HepG2 (cell line): ENCODE measurements around the gene OR11H6.

ENCODE experiments used
- ATF7 ChIP-seq, 2 experiments: fragments of 450-650 bp in 1 of 2; sonication (generic) in 1 of 2; formaldehyde crosslinking in 1 of 2; IDR thresholded peaks; 2 replicates each; pipeline versions ENCODE4 v1.4.0 to v1.6.1; 2016 to 2020; ENCODE audit warnings: antibody characterized with exemption in 1 of 2, mild to moderate bottlenecking in 1 of 2, missing genetic modification reagents in 1 of 2
- CAMTA2 ChIP-seq: sonication (generic); formaldehyde crosslinking; IDR thresholded peaks from 2 replicates; pipeline ENCODE4 v1.4.0; 2020; ENCODE audit warnings: mild to moderate bottlenecking, missing genetic modification reagents, borderline replicate concordance
- NCOA1 ChIP-seq: sonication (generic); formaldehyde crosslinking; IDR thresholded peaks from 2 replicates; pipeline ENCODE4 v1.9.0; 2021; ENCODE audit warnings: missing genetic modification reagents
- PHF21A ChIP-seq: sonication (generic); formaldehyde crosslinking; IDR thresholded peaks from 2 replicates; pipeline ENCODE4 v1.5.0; 2020; ENCODE audit warnings: mild to moderate bottlenecking, missing genetic modification reagents
- POLR2A ChIP-seq, 2 experiments: IDR thresholded peaks; 2 replicates each; pipeline ENCODE4 v1.6.1; 2011; ENCODE audit warnings: low read depth in 2 of 2, low read length in 2 of 2, mild to moderate bottlenecking in 1 of 2, moderate library complexity in 1 of 2; ENCODE audit not compliant: insufficient read depth in 1 of 2
- RAD21 ChIP-seq: fragments of 450-650 bp; formaldehyde crosslinking; IDR thresholded peaks from 2 replicates; pipeline ENCODE4 v1.5.0; 2020; ENCODE audit warnings: mild to moderate bottlenecking
- SP5 ChIP-seq: IDR thresholded peaks from 2 replicates; pipeline ENCODE4 v1.6.1; 2016; ENCODE audit warnings: low read depth, borderline replicate concordance
- ZMYM3 ChIP-seq: sonication (generic); formaldehyde crosslinking; IDR thresholded peaks from 2 replicates; pipeline ENCODE4 v1.5.1; 2020; ENCODE audit warnings: mild to moderate bottlenecking, missing genetic modification reagents
- ZNF850 ChIP-seq: sonication (generic); formaldehyde crosslinking; conservative IDR thresholded peaks from 2 replicates; pipeline ENCODE4 v1.9.0; 2021; ENCODE audit warnings: mild to moderate bottlenecking, missing genetic modification reagents
- TF ChIP-seq, protein P1 (sequence below): IDR thresholded peaks from 2 replicates; pipeline ENCODE4 v1.6.1; 2016; ENCODE audit warnings: missing compliant biosample characterization, missing genetic modification reagents, borderline replicate concordance
- TF ChIP-seq, protein P2 (sequence below): sonication (generic); formaldehyde crosslinking; IDR thresholded peaks from 2 replicates; pipeline ENCODE4 v1.8.1; 2022; ENCODE audit warnings: low read depth, mild to moderate bottlenecking, missing genetic modification reagents
- TF ChIP-seq, protein P3 (sequence below): sonication (generic); formaldehyde crosslinking; IDR thresholded peaks from 2 replicates; pipeline ENCODE4 v1.4.0; 2020; ENCODE audit warnings: missing genetic modification reagents
- TF ChIP-seq, protein P4 (sequence below): sonication (generic); formaldehyde crosslinking; IDR thresholded peaks from 2 replicates; pipeline ENCODE4 v1.5.0; 2020; ENCODE audit warnings: mild to moderate bottlenecking, missing genetic modification reagents, moderate library complexity
- TF ChIP-seq, protein P5 (sequence below): sonication (generic); formaldehyde crosslinking; conservative IDR thresholded peaks from 2 replicates; pipeline ENCODE4 v1.4.0; 2020; ENCODE audit warnings: missing genetic modification reagents

DNA sequence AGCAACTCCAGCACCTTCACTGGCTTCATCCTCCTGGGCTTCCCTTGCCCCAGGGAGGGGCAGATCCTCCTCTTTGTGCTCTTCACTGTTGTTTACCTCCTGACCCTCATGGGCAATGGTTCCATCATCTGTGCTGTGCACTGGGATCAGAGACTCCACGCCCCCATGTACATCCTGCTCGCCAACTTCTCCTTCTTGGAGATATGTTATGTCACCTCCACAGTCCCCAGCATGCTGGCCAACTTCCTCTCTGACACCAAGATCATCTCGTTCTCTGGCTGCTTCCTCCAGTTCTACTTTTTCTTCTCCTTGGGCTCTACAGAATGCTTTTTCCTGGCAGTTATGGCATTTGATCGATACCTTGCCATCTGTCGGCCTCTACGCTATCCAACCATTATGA lies 26.1 kb upstream of the OR11H6 start:
- TF ChIP-seq, protein P1, sequence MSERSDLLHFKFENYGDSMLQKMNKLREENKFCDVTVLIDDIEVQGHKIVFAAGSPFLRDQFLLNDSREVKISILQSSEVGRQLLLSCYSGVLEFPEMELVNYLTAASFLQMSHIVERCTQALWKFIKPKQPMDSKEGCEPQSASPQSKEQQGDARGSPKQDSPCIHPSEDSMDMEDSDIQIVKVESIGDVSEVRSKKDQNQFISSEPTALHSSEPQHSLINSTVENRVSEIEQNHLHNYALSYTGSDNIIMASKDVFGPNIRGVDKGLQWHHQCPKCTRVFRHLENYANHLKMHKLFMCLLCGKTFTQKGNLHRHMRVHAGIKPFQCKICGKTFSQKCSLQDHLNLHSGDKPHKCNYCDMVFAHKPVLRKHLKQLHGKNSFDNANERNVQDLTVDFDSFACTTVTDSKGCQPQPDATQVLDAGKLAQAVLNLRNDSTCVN (CRISPR knock-in tag) = no peak
- TF ChIP-seq ATF7 (IDR thresholded peaks at IDR 0.05) (no peak), ATF7 (CRISPR knock-in tag; IDR thresholded peaks at IDR 0.05) (no peak), NCOA1 (CRISPR knock-in tag) (no peak), RAD21 (CRISPR knock-in tag) (no peak), ZNF850 (no peak), SP5 (no peak), CAMTA2 (CRISPR knock-in tag) (no peak), ZMYM3 (CRISPR knock-in tag) (no peak), PHF21A (CRISPR knock-in tag) (no peak), POLR2A (IDR thresholded peaks at IDR 0.05; ENCODE audit: insufficient read depth in 1 of 2, low read depth in 2 of 2, low read length in 2 of 2) (no peak)
- TF ChIP-seq, protein P2, sequence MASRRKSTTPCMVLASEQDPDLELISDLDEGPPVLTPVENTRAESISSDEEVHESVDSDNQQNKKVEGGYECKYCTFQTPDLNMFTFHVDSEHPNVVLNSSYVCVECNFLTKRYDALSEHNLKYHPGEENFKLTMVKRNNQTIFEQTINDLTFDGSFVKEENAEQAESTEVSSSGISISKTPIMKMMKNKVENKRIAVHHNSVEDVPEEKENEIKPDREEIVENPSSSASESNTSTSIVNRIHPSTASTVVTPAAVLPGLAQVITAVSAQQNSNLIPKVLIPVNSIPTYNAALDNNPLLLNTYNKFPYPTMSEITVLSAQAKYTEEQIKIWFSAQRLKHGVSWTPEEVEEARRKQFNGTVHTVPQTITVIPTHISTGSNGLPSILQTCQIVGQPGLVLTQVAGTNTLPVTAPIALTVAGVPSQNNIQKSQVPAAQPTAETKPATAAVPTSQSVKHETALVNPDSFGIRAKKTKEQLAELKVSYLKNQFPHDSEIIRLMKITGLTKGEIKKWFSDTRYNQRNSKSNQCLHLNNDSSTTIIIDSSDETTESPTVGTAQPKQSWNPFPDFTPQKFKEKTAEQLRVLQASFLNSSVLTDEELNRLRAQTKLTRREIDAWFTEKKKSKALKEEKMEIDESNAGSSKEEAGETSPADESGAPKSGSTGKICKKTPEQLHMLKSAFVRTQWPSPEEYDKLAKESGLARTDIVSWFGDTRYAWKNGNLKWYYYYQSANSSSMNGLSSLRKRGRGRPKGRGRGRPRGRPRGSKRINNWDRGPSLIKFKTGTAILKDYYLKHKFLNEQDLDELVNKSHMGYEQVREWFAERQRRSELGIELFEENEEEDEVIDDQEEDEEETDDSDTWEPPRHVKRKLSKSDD (CRISPR knock-in tag) = no peak
- TF ChIP-seq, protein P3, sequence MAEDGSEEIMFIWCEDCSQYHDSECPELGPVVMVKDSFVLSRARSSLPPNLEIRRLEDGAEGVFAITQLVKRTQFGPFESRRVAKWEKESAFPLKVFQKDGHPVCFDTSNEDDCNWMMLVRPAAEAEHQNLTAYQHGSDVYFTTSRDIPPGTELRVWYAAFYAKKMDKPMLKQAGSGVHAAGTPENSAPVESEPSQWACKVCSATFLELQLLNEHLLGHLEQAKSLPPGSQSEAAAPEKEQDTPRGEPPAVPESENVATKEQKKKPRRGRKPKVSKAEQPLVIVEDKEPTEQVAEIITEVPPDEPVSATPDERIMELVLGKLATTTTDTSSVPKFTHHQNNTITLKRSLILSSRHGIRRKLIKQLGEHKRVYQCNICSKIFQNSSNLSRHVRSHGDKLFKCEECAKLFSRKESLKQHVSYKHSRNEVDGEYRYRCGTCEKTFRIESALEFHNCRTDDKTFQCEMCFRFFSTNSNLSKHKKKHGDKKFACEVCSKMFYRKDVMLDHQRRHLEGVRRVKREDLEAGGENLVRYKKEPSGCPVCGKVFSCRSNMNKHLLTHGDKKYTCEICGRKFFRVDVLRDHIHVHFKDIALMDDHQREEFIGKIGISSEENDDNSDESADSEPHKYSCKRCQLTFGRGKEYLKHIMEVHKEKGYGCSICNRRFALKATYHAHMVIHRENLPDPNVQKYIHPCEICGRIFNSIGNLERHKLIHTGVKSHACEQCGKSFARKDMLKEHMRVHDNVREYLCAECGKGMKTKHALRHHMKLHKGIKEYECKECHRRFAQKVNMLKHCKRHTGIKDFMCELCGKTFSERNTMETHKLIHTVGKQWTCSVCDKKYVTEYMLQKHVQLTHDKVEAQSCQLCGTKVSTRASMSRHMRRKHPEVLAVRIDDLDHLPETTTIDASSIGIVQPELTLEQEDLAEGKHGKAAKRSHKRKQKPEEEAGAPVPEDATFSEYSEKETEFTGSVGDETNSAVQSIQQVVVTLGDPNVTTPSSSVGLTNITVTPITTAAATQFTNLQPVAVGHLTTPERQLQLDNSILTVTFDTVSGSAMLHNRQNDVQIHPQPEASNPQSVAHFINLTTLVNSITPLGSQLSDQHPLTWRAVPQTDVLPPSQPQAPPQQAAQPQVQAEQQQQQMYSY (CRISPR knock-in tag) = no peak
- TF ChIP-seq, protein P4, sequence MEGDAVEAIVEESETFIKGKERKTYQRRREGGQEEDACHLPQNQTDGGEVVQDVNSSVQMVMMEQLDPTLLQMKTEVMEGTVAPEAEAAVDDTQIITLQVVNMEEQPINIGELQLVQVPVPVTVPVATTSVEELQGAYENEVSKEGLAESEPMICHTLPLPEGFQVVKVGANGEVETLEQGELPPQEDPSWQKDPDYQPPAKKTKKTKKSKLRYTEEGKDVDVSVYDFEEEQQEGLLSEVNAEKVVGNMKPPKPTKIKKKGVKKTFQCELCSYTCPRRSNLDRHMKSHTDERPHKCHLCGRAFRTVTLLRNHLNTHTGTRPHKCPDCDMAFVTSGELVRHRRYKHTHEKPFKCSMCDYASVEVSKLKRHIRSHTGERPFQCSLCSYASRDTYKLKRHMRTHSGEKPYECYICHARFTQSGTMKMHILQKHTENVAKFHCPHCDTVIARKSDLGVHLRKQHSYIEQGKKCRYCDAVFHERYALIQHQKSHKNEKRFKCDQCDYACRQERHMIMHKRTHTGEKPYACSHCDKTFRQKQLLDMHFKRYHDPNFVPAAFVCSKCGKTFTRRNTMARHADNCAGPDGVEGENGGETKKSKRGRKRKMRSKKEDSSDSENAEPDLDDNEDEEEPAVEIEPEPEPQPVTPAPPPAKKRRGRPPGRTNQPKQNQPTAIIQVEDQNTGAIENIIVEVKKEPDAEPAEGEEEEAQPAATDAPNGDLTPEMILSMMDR = no peak
- TF ChIP-seq, protein P5, sequence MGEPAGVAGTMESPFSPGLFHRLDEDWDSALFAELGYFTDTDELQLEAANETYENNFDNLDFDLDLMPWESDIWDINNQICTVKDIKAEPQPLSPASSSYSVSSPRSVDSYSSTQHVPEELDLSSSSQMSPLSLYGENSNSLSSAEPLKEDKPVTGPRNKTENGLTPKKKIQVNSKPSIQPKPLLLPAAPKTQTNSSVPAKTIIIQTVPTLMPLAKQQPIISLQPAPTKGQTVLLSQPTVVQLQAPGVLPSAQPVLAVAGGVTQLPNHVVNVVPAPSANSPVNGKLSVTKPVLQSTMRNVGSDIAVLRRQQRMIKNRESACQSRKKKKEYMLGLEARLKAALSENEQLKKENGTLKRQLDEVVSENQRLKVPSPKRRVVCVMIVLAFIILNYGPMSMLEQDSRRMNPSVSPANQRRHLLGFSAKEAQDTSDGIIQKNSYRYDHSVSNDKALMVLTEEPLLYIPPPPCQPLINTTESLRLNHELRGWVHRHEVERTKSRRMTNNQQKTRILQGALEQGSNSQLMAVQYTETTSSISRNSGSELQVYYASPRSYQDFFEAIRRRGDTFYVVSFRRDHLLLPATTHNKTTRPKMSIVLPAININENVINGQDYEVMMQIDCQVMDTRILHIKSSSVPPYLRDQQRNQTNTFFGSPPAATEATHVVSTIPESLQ (CRISPR knock-in tag) = no peak
